RPMI7951 (cell line): Measurements from ENCODE around the gene PROK2. TPM values are rescaled to one million over a fixed set of nuclear protein-coding genes. Genes with fewer than 3 reads are reported as not detected.

Source experiments
- DNase-seq: peaks from one replicate; pipeline ENCODE4 v3.0.0-alpha.2; 2012; ENCODE audit warnings: low read depth
- total RNA-seq: library from RNA; depleted of rRNA; stranded (reverse); fragments of >200 nt; shearing (Covaris generic); gene quantifications from 2 replicates; pipeline ENCODE4 v1.2.3, GENCODE V29; 2014; rRNA removed

PROK2 gene
- total RNA-seq, 1 experiment from 2014 or later: not detected

GRCh38 chr3:71734881-71735280 is 50.1 kb downstream of the PROK2 start:
- no peak for DNase-seq

GRCh38 chr3:71733319-71733718 is 51.6 kb downstream of the PROK2 start:
- no peak for DNase-seq

- DNase-seq: no peak
These were observed 52.3 kb downstream of the PROK2 start for GRCh38 chr3:71732637-71733036.

GRCh38 chr3:71728632-71729342 is 56.2 kb downstream of the PROK2 start:
- DNase-seq: peak; percentile 34

- no peak for DNase-seq
These were observed 58.8 kb downstream of the PROK2 start for GRCh38 chr3:71726146-71726545.

- DNase-seq: peak; percentile 37
These were observed 59.5 kb downstream of the PROK2 start, which contains the start of gene EIF4E3 for GRCh38 chr3:71725271-71725991. EIF4E3 (minus strand) TSS chr3:71725402; CDS start chr3:71725367, 35 bp downstream.

GRCh38 chr3:71724584-71725270 is 60.2 kb downstream of the PROK2 start:
- peak; percentile 16 for DNase-seq

GRCh38 chr3:71724171-71724453 is 60.8 kb downstream of the PROK2 start:
- DNase-seq: no peak

GRCh38 chr3:71723452-71724170 is 61.3 kb downstream of the PROK2 start:
- DNase-seq: no peak

GRCh38 chr3:71722693-71723092 is 62.3 kb downstream of the PROK2 start:
- DNase-seq: no peak

Other genes with a start within 250 kb of the PROK2 start
- 28.1 and 35.9 TPM in 2 replicates for gene FOXP1, start 201.4 kb downstream of the PROK2 start, total RNA-seq
- gene EIF4E3, start 59.7 kb downstream of the PROK2 start, total RNA-seq: 1.6 and 1.7 TPM in 2 replicates
- not detected in 2 replicates for gene GPR27, start 31.3 kb downstream of the PROK2 start, total RNA-seq